ENCODE measurements around the gene CDH23.

CDH23 gene

DNA sequence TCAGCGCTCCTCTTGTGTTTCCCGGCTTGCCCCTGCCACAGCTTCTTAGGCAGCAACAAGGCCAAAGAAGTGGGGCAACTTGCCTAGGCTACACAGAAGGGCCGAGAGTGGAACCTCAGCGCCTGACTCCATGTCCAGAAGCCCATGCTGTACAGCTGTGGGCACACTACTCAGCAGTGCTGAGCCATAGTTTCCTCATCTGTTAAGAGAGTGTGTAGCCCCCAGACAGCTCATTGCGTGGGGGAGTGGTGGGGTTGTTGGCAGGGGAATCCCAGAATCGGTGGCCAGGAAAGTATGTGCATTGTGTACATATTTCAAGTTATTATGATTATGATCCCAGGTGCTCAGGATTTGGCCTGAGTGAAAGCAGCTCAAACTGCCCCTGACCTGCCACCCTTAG, 96.2 kb downstream of the CDH23 start:
- no peak for DNase-seq

DNA sequence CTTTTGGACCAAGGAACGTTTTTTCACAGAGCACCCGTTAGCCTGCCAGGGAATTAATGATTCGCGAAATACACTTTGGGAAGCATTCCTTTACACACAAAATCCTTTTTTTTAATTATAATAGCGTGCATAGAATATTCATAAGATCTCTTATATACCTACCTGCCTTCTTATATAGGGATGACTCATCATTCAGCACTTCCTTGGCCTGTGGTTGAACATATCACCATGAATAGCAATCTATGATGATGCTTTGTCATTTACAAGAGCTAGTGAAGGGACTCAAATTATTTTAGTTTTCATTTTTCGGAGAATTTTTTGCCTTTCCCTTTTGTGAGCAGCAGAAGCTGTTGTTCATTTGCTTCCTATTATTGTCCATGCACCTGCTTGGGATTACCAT, 97.0 kb downstream of the CDH23 start:
- no peak for DNase-seq

GRCh38 chr10:71494476-71494875, 97.8 kb downstream of the CDH23 start:
- DNase-seq: no peak

DNA sequence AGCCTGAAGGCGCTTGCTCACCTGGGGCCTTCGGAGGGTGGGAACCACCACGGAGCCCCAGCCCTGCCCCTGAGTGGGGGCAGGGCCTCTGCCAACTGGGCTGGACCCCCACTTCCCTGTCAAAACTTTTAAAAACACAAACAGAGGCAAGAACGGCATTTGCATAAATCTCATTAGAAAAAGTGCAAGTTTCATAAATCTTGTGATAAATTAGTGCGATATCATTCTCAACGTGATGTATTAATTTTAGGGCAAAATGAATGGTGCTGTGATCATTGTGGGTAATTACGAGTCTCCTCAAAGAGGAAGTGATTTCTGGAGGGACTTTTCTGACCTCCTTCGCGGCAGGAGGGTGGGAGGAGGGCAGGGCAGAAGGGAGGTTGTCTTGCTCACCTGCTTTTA, 98.3 kb downstream of the CDH23 start:
- DNase-seq: no peak

DNA sequence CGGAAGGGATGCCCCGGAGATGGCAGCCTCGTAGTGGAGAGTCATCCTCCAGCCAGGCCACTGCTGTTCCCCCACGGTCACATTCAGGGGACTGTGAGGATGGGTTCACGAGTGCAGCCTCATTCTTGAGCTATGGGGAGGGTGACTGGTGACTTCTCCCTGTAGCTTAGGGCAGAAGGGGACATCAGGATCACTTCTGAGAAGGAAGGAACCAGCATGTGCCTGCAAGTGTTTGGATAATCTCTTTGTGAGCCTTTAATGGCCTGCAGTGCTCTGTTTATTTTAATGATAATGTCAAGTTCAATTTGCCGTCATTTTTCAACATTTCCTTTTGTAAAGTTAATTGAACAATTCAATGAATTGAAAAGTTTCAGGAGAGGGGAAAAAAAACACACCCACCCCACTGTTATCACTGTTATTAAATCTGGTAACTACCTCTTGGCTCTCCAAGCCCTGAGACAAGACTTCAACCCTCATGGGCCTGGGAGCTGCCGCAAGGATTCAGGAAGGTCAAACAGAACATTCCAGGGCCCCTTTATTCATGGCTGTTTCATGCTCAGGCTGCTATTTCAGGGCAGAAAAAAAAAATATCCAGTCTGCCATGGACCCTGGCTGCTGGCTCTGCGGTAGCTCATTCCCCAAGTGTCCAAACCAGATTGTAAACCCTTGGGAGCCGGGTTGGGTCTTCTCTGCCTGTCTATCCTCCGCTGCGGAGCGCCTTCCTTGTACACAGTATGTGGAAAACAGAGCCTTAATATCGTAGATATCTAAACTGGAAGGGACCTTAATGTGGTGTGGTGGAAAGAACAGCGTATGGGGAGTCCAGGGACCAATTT, 100.4 kb downstream of the CDH23 start:
- DNase-seq: no peak

GRCh38 chr10:71497763-71498326, 101.1 kb downstream of the CDH23 start:
- DNase-seq: no peak

GRCh38 chr10:71501402-71501801, 104.7 kb downstream of the CDH23 start:
- DNase-seq: no peak

DNA sequence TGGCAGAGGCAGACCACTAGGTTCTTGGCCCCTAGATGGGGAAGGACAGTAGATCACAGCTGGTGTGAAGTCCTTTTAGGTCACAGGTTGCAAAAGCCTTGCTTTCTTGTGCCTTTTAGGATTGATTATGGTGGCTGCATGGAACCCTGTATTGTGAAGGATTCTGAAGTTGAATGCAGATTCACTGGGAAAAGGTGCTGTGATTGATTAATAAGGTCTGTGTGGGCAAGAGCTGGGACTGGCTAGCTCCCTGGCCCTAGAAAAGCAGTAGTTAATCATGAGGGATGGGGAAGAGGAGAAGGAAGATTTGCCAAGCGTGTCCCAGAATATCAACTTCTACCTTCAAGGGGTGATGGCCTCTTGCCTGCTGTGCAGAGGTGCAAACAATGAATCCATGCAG, 105.5 kb downstream of the CDH23 start:
- DNase-seq: no peak

GRCh38 chr10:71502851-71503250, 106.1 kb downstream of the CDH23 start:
- no peak for DNase-seq

- DNase-seq: no peak
These were observed 107.4 kb downstream of the CDH23 start for GRCh38 chr10:71504168-71504567.

GRCh38 chr10:71504570-71504969, 107.8 kb downstream of the CDH23 start:
- DNase-seq: no peak

DNA sequence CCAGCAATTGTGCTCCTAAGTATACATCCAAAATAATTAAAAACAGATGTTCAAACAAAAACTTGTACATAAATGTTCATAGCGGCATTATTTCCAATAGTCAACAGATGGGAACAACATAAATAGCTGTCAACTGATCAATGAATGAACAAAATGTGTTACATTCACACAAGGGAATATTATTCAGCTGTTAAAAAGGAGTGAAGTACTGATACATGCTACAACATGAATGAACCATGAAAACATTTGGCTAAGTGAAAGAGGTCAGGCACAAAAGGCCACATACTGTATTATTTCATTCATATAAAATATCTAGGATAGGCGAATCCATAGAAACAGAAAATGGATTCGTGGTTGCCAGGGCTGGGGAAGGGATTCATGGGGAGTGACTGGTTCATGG, 109.1 kb downstream of the CDH23 start:
- DNase-seq: no peak

DNA sequence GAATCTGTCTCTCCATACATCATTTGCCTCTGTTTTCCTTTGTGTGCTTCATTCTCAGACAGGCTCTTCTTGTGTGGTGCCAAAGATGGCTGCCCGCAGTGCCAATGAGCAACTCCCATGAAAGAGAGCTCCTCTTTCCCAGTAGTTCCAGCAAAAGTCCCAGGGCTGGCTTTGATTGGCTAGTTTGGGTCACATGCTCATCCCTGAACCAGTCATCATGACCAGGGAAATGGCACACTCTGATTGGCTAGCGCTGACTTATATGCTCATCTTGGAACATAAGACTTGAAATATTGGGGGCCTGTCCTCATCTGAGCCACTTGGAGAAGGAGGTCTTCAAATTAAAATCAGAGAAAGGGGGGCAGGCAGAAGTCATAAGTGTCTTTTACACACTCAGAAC, 112.7 kb downstream of the CDH23 start:
- DNase-seq: no peak

GRCh38 chr10:71511206-71511605, 114.5 kb downstream of the CDH23 start:
- DNase-seq: no peak

DNA sequence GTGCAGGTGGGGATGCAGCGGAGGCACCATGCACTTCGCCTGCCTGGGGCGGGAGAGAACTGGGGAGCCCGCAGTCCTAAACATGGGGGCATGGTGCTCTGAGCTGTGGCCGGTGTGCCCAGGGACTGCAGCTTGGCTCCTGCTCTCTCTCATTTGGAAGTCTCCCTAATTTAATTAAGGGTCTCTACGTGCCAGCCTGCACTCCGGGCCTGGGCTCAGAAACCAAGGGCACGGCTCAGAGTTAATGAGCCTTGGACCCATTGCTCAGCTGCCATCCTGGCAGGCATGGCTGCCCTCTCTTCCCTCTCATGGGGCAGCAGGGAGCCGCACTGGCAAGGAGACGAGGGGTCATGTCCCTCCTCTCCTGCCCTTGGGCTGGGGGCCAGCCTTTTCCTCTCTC, 115.6 kb downstream of the CDH23 start:
- DNase-seq: no peak

DNA sequence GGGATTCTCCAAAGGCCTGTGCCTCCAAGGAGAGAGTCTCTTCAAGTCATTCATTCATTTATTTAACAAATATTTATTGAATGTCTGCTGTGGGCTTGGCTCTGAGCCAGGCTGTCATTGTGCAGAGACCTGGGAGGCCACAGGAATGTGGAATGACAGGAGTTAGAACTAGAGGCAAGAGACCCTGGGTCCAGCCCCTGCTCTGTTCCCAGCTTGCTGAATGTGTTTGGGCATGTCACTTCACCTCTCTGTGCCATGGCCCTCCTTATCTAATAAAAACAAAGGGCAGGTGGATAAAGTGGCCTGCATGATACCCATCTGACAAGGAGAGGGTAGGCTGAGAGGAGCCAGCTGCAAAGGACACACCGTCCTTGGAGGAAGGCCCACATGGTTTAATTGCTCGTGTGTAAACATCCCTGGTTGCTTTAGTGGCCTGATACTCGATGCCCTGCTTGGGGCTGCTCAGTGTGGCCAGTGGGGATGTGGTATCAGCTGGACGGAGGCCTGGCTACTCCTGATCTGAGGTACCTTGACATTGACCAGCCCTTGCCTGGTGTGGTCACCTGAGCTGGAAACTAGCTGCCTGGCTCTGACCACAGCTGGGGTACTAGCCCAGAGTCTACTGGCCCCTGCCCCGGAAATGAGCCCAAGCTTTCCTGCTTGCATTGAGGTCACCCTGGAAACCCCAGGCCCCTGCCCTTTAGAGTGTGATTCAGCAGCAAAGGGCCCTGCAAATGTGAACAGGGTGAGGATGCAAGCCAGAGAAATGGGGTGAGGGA, 116.2 kb downstream of the CDH23 start:
- DNase-seq: no peak

DNA sequence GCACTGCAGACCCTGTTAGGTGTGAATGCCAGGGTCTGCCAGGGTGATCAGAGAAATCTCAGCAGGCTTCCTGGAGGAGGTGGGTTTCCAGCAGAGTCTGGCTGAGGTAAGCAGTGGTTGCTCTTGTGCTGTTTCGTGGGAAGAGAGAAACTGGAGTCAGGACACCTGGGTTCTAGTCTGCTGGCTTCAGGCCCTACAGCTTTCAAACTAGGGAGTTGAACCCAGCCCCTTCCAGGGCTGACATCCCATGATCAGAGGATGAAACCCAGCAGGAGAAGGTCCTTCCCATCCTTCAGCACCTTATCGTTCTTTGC, 116.8 kb downstream of the CDH23 start:
- no peak for DNase-seq

DNA sequence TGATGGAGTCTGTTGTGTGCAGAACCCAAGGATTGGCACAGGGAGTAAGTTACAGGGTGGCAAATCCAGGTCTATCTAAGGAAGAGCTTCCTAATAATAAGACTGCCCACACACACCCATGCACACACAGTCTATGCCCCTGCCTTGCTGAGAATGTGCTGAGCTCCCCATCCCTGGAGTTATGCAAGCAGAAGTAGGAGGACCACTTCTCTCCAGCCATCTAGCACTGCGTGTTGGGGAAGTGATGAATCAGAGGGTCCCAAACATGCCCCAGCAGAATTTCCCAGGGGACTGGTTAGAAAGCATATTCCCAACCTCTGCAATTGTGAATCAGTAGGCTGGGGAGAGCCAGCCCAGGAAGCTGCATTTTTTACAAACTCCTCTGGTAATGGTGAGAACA, 117.2 kb downstream of the CDH23 start:
- DNase-seq: no peak

DNA sequence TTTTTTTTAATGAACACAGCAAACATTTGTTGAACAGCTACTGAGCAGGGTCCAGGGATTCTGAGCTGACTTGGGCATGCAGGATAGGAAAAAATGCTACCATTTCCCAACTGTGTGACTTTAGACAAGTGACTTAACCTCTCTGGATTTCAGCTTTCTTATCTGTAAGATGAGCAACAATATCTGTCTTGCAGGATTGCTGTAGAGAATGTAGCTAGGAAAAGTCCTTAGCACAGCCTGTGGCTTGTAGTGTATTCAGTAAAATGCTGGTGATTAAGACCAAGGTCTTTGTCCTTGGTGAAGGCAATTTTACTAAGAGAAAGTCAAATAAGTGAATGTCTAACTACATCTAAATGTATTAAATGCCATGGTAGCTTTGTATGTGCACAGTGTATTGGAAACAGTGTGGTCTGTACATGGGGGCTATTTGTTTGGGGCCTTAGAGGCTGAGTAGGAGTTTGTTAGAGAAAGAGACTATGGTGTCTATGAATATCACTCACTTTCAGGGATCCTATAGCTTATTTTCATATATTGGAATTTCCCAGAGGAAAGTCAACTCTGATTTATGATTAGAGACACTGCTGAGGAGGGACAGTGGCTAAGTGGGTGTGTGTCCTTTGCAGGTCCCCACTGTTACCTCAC, 118.9 kb downstream of the CDH23 start:
- no peak for DNase-seq

DNA sequence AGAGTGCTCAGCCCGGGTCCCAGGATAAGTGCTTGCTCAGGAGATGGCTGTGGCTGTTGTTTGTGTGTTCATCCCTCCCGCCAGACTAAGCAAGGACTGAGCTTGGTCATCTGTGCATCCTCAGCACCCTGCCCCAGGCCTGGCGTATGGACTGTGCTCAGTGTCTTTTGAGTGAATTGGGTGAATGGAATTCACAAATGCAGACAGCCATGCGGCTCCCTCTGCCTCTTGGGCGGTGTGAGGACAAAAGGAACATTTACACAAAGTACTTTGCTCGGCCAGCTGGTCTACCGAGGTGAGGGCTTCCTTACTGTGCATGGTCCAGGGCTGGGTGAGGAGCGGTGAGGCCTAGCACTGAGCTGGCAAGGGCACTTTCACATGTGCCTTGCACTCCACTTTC, 120.2 kb downstream of the CDH23 start:
- DNase-seq: no peak

GRCh38 chr10:71517298-71518169, 120.8 kb downstream of the CDH23 start:
- DNase-seq: no peak

DNA sequence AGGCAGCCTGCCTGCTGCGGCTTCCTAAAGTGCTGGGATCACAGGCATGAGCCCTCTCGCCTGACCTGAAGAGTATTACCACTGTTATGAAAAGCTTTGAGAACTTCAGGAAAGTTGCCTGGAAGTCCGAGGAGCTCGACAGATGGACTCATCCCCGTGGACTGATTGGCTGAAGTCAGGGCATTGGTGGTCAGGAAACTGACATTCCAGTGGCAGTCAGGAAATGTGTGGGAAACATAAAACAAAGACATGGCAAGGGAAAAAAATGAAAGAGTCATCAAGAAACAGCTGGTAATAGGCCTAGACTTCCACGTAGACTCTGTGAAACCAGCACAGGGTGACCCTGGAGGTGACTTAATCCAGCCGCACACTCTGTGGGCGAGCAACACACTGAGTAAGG, 123.3 kb downstream of the CDH23 start:
- DNase-seq: no peak
